OCI-LY7 (cell line): ENCODE data around the gene SLC22A16. TPM values are rescaled to one million over a fixed set of nuclear protein-coding genes. Genes with fewer than 3 reads are reported as not detected.

Source experiments
- BruUV-seq: library from RNA; stranded (reverse); fragments of 400-500 nt; replicated peaks from 2 replicates; lab custom pipeline; 2021; lab: Mats Ljungman, UMichigan
- CTCF ChIA-PET: fragments of 300-600 bp; sonication (Branson Sonifier 250); formaldehyde crosslinking; loops from one replicate; lab custom pipeline; 2022; ENCODE audit warnings: antibody characterized with exemption; ENCODE audit not compliant: unreplicated experiment; lab: Charles Lee
- POLR2A ChIA-PET: fragments of 300-600 bp; sonication (Branson Sonifier 250); formaldehyde crosslinking; loops from one replicate; lab custom pipeline; 2022; ENCODE audit warnings: antibody characterized with exemption; lab: Charles Lee
- DNase-seq: peaks from one replicate; pipeline ENCODE4 v3.0.0-alpha.2; 2015; ENCODE audit warnings: low spot score
- H2AFZ ChIP-seq: fragments of 200-600 bp; sonication (generic), shearing (Covaris generic); 2 replicates; pipeline ENCODE4 v1.6.1; 2014; ENCODE audit warnings: mild to moderate bottlenecking, antibody characterized with exemption, low read length, moderate library complexity
- H3K27ac ChIP-seq: fragments of 200-600 bp; sonication (generic); 2 replicates; pipeline ENCODE4 v1.5.1; 2014; ENCODE audit warnings: mixed run types, low read depth, mild to moderate bottlenecking, moderate library complexity, low read length, inconsistent platforms; ENCODE audit not compliant: poor library complexity, severe bottlenecking
- H3K36me3 ChIP-seq: fragments of 200-600 bp; sonication (generic); 2 replicates; pipeline ENCODE4 v1.6.1; 2014; ENCODE audit warnings: mild to moderate bottlenecking, antibody characterized with exemption, low read length, moderate library complexity, mixed read lengths; ENCODE audit not compliant: insufficient read depth
- H3K4me1 ChIP-seq: fragments of 200-600 bp; sonication (generic); 2 replicates; pipeline ENCODE4 v1.5.1; 2014; ENCODE audit warnings: mild to moderate bottlenecking, low read length; ENCODE audit not compliant: insufficient read depth, poor library complexity, severe bottlenecking
- H3K4me2 ChIP-seq: fragments of 200-600 bp; sonication (generic); 2 replicates; pipeline ENCODE4 v1.6.1; 2014; ENCODE audit warnings: mild to moderate bottlenecking, low read length
- H3K4me3 ChIP-seq: fragments of 200-600 bp; sonication (generic); 2 replicates; pipeline ENCODE4 v1.5.1; 2014; ENCODE audit warnings: mild to moderate bottlenecking, low read depth, low read length; ENCODE audit not compliant: poor library complexity, severe bottlenecking
- H3K79me2 ChIP-seq: fragments of 200-600 bp; sonication (generic); 2 replicates; pipeline ENCODE4 v1.6.1; 2016; ENCODE audit warnings: low read depth, mild to moderate bottlenecking, low read length, moderate library complexity, mixed read lengths; ENCODE audit not compliant: insufficient read depth
- H3K9me2 ChIP-seq: fragments of 200-600 bp; sonication (generic); 2 replicates; pipeline ENCODE4 v1.6.1; 2016; ENCODE audit warnings: mild to moderate bottlenecking, low read length, mixed read lengths; ENCODE audit not compliant: insufficient read depth
- H3K9me3 ChIP-seq: fragments of 200-600 bp; sonication (generic); 2 replicates; pipeline ENCODE4 v1.6.1; 2014; ENCODE audit warnings: mild to moderate bottlenecking, mixed run types, low read length, mixed read lengths
- H4K20me1 ChIP-seq: fragments of 200-600 bp; sonication (generic); 2 replicates; pipeline ENCODE4 v1.6.1; 2014; ENCODE audit warnings: mild to moderate bottlenecking, antibody characterized with exemption, low read length, moderate library complexity, mixed read lengths; ENCODE audit not compliant: insufficient read depth
- EZH2phosphoT487 ChIP-seq: fragments of 200-600 bp; sonication (generic); IDR thresholded peaks from 2 replicates; pipeline ENCODE4 v1.6.1; 2018; ENCODE audit warnings: low read depth, borderline replicate concordance, mild to moderate bottlenecking, mixed run types, antibody characterized with exemption, low read length, moderate library complexity, mixed read lengths
- intact Hi-C: fragments of 100-400 bp; cut with micrococcal nuclease; formaldehyde crosslinking; loops from one replicate; pipeline ENCODE4 v1.10.0; 2022; ENCODE audit not compliant: unreplicated experiment
- total RNA-seq, 2 experiments: library from RNA; depleted of rRNA in 1 of 2; stranded (reverse); fragments of >200 nt in 1 of 2; shearing (Covaris generic) in 1 of 2; gene quantifications; 2 replicates each; pipeline ENCODE4 v1.2.3, GENCODE V29; 2014 to 2022
- TF ChIP-seq, protein P1 (sequence below): fragments of 200-600 bp; sonication (generic); conservative IDR thresholded peaks from 2 replicates; pipeline ENCODE4 v1.5.1; 2014; ENCODE audit warnings: mild to moderate bottlenecking, antibody characterized with exemption, low read length, moderate library complexity, mixed read lengths

Gene SLC22A16
- total RNA-seq, 2 experiments from 2014 or later: not detected

DNA sequence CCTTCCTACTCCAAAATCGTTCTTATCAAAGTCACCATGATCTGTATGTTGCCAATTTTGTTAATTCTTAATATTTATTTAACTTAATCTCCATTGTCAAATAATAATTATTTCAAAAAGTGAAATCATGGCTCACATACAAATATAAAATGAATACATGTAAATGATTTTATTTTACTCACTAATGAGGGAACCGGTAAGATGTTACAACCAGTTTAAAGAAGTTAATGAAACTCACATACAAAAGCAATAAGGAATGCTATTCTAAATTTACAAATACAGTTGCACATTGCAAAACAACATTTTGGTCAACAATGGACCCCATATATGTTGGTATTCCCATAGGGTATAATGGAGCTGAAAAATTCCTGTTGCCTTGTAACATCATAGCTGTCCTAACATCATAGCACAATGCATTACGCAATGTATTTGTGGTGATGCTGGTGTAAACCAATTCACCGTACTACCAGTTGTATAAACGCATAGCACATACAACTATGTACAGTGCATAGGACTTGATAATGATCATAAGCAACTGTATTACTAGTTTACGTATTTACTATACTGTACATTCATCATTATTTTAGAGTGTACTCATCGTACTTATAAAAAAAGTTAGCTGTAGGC is 6.5 kb upstream of the SLC22A16 start:
- Histone ChIP-seq H3K9me3 (0 out of 2 replicates have a peak, but pooled peaks cover 5% of the 10 kb centered on the region), H3K27ac (no peak overlapping the region), H3K79me2 (no peaks in the 10 kb centered on the region), H3K9me2 (no peaks in the 10 kb centered on the region), H3K4me2 (no peak overlapping the region), H3K36me3 (no peaks in the 10 kb centered on the region), H4K20me1 (no peaks in the 10 kb centered on the region), H3K4me1 (no peaks in the 10 kb centered on the region), H3K4me3 (no peak overlapping the region), H2AFZ (no peak overlapping the region)
- no TSS peak for BruUV-seq
- ChIA-PET CTCF (no interaction called here), POLR2A (interaction anchor here (0.7 kb wide), 1 partner anchor 15 kb away, joined by 4 read pairs; no protein-coding TSS in a partner anchor)
- TF ChIP-seq EZH2phosphoT487: no peak
- TF ChIP-seq, protein P1, sequence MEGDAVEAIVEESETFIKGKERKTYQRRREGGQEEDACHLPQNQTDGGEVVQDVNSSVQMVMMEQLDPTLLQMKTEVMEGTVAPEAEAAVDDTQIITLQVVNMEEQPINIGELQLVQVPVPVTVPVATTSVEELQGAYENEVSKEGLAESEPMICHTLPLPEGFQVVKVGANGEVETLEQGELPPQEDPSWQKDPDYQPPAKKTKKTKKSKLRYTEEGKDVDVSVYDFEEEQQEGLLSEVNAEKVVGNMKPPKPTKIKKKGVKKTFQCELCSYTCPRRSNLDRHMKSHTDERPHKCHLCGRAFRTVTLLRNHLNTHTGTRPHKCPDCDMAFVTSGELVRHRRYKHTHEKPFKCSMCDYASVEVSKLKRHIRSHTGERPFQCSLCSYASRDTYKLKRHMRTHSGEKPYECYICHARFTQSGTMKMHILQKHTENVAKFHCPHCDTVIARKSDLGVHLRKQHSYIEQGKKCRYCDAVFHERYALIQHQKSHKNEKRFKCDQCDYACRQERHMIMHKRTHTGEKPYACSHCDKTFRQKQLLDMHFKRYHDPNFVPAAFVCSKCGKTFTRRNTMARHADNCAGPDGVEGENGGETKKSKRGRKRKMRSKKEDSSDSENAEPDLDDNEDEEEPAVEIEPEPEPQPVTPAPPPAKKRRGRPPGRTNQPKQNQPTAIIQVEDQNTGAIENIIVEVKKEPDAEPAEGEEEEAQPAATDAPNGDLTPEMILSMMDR: no peak
- intact Hi-C loops: no loop called here
- no peak for DNase-seq

DNA sequence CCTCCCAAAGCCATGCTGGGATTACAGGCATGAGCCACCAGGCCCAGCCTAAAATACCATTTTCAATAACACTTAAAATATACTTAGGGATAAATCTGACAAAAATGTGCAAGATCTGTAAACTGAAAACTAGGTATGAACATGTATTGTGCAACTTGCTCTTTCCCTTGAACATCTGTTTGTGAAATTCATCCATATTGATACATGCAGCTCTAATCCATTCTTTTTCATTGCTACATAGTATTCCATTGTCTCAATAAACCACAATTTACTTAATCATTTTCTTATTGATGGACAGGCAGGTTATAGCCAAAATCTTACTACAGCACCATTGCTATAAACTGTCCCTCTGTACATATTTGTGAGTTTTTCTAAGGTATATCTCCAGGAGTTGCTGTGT is 4.7 kb upstream of the SLC22A16 start:
- no peak overlapping the region for H2AFZ ChIP-seq
- no peaks in the 10 kb centered on the region for H3K9me2 ChIP-seq
- H3K9me3 ChIP-seq: 0 out of 2 replicates have a peak, but pooled peaks cover 5% of the 10 kb centered on the region
- no peak for DNase-seq
- no peaks in the 10 kb centered on the region for H3K36me3 ChIP-seq
- ChIA-PET CTCF (no interaction called here), POLR2A (interaction anchor here (0.7 kb wide), 1 partner anchor 394 kb away, joined by 3 read pairs; the partner anchor contains the start of gene AMD1)
- intact Hi-C loops: no loop called here
- no peaks in the 10 kb centered on the region for H3K79me2 ChIP-seq
- H4K20me1 ChIP-seq: no peaks in the 10 kb centered on the region
- no peak overlapping the region for H3K27ac ChIP-seq
- H3K4me1 ChIP-seq: no peaks in the 10 kb centered on the region
- no peak overlapping the region for H3K4me2 ChIP-seq
- TF ChIP-seq, protein P1: no peak
- no peak for TF ChIP-seq EZH2phosphoT487
- no TSS peak for BruUV-seq
- no peak overlapping the region for H3K4me3 ChIP-seq

DNA sequence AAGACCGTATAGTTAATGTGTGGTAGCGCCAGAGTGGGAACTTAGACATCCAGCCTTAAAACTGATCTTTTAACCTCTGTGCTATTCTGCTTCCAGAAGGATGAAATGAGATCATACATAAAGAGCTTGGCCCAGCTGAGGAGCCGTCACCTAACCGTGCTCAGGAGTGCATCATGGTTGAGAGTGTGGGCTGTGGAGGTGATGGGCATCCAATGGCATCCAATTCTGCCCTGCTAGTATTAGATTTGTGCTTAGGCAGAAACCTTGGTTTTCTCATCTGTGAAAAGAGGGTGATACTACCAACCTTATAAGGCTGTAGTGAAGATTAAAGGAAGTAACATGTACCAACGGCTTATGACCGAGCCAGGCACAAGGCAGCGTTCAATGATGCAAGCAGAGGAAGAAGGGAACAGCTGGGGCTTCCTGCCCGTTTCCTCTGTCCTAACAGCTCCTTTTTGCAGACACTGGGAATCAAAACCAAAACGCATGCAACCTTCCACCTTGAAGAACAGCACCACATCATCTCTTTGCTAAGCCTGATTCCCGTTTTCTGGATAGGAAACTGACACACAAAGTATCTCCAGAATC is 1.3 kb downstream of the SLC22A16 start:
- intact Hi-C loops: no loop called here
- peak overlapping the region; percentile 23; the same call in 1 of the 2 replicates for H3K4me2 ChIP-seq
- CTCF ChIA-PET: no interaction called here

More for the DNA sequence above, 1.3 kb downstream of the SLC22A16 start:
- Histone ChIP-seq H3K79me2 (no peaks in the 10 kb centered on the region), H3K36me3 (no peaks in the 10 kb centered on the region), H3K27ac (no peak overlapping the region), H3K4me3 (no peak overlapping the region), H4K20me1 (no peaks in the 10 kb centered on the region), H2AFZ (no peak overlapping the region), H3K9me2 (no peaks in the 10 kb centered on the region), H3K9me3 (no peaks in the 10 kb centered on the region), H3K4me1 (peaks cover 5% of the 10 kb centered on the region)
- TF ChIP-seq, protein P1: no peak
- no peak for TF ChIP-seq EZH2phosphoT487
- peak; percentile 14 for DNase-seq
- POLR2A ChIA-PET: interaction anchor here (0.6 kb wide), 1 partner anchor 48 kb away, joined by 3 read pairs; no protein-coding TSS in a partner anchor
- BruUV-seq: no TSS peak
